NCI-H1694 (cell line): Measurements from ENCODE around the gene LCE2B.

Experiments
- DNase-seq: peaks from one replicate; lab custom pipeline; 2025; lab: John Stamatoyannopoulos, UW

The LCE2B gene

DNA sequence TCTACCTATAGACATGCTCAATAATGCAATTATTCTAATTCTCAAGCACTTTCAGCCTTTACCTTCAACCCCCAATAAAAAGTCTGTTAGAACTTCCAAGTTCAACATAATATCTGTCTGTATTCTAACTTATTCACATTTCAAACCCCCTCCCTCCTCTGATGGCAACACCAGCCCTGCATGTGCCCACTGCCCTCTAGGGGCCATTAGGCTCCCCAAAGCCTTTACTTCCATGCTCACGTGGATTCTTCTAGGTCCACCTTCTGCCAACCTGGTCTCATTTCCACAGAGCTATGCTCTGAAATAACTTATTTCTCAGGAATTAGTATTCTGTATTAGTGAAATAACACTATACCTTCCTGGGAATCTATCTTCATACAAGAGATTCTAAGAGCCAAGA lies 49.7 kb downstream of the LCE2B start:
- no peak for DNase-seq
